GM19324 (cell line): ENCODE data around the gene KRT9.
"Not testable (repeated sequence)": the region's sequence is repeated elsewhere in the genome, so short reads cannot be mapped to it uniquely, and the experiment has no call there.

Experiments
- ATAC-seq: cut with Tn5 transposase; IDR thresholded peaks from one replicate; pipeline ENCODE4 v1.9.1; 2021; ENCODE audit warnings: mild to moderate bottlenecking, moderate library complexity; ENCODE audit not compliant: unreplicated experiment, low FRiP score

KRT9 gene, protein sequence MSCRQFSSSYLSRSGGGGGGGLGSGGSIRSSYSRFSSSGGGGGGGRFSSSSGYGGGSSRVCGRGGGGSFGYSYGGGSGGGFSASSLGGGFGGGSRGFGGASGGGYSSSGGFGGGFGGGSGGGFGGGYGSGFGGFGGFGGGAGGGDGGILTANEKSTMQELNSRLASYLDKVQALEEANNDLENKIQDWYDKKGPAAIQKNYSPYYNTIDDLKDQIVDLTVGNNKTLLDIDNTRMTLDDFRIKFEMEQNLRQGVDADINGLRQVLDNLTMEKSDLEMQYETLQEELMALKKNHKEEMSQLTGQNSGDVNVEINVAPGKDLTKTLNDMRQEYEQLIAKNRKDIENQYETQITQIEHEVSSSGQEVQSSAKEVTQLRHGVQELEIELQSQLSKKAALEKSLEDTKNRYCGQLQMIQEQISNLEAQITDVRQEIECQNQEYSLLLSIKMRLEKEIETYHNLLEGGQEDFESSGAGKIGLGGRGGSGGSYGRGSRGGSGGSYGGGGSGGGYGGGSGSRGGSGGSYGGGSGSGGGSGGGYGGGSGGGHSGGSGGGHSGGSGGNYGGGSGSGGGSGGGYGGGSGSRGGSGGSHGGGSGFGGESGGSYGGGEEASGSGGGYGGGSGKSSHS

DNA sequence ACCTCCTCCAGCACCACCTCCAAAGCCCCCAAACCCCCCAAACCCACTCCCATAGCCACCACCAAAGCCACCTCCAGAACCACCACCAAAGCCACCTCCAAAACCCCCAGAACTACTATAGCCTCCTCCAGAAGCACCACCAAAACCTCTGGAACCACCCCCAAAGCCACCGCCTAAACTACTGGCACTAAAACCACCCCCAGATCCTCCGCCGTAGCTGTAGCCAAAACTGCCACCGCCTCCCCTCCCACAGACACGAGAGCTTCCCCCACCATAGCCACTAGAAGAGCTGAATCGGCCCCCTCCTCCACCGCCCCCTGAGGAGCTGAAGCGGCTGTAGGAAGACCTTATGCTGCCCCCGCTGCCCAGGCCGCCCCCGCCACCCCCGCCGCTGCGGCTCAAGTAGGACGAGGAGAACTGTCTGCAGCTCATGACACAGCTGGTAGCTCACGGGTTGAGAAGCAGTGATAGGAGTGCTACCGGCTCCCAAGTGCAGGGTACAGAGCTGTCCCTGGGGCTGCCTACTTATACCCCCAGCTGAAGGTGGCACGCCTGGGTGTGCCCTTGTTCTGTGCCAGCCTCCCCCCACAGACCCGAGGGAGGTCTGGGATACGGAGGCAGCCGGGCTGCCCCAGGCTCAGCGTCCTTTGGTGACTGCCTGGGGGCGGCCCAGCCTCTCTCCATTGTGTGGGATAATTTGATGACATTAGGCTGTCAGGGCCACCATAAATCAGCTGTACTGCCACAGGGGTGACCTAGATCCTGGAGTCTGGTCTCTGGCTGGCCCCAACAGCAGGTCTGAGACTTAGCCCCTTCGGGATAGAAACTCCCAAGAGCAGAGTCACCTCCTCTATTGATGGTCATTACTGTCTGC is at the start of gene KRT9:
KRT9 (minus strand) TSS at position 499 of the 874 bp plus-strand sequence; CDS start at position 432, 67 bp downstream.
- ATAC-seq = no peak

DNA sequence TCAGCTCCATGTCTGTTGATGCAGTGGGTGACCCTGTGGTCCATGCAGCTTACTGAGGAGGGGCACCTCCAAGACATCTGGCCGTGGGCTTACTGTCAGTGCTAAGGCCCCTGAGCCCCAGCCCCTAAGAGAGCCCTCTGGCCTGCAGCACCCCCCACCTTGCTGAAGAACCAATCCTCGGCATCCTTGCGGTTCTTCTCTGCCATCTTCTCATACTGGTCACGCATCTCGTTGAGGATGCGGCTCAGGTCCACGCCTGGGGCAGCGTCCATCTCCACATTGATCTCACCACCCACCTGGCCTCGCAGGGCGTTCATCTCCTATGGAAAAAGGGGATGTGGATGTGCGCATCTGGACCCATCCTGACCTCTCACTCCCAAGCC is 49.6 kb upstream of the KRT9 start:
- not testable (repeated sequence) for ATAC-seq

DNA sequence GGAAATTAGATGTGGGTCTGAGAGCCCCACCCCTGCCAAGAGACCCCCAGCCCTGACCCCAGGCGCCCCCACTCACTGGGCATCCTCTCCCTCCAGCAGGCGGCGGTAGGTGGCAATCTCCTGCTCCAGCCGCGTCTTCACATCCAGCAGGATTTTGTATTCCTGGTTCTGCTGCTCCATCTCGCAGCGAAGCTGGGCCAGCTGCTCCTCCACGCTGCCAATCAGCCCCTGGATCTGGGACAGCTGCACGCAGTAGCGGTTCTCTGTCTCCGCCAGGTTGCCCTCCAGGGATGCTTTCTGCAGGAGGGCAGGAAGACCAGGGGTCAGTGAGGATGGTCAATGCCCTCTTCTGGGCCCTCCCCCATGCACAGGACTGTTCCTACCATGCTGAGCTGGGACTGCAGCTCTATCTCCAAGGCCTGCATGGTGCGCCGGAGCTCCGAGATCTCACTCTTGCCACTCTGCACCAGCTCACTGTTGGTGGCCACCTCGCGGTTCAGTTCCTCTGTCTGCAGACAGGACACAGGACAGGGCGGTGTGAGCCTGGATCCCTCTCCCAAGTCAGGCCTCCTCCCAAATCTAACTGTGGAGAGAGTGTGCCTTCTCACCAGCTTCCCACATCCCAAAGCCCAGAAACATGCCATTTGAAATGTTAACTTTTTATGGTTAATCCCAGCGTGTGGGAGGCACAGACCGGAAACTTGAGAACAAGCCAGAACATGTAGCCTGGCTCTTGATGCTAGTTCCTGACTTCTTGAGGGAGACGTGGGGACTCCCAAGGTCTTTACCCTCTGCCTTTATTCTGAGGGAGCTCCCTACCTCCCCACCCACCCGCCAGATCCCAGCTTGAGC is 49.0 kb upstream of the KRT9 start:
- ATAC-seq = no peak

DNA sequence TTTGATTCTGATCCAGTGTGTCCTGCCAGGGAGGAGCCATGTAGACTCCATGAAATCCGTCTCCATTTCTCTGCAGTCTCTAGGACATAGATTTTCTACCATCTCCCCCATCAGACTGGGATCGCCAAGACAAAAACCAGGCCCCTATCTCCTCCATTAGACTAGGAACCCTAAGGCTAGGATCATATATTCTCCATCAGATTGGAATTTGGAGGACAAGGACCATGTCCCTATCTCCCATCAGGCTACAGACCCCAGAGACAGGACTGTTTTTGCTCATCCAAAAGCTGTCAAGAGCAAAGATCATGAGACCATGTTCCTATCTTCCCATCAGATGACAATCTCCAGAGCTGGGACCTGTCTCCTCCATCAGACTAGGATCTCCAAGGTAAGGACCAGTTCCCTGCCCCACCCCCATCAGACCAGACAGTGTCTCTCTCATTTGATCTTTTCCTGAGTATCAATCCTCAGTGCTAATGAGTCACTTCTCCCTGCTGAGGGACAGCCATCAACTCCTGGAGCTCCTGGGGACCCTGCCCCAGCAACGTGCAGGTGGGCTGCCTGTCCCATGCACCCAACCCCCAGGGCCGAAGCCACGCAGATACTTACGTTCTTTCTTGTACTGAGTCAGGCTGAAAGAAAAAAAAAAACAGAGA is 48.2 kb upstream of the KRT9 start:
- not testable (repeated sequence) for ATAC-seq

DNA sequence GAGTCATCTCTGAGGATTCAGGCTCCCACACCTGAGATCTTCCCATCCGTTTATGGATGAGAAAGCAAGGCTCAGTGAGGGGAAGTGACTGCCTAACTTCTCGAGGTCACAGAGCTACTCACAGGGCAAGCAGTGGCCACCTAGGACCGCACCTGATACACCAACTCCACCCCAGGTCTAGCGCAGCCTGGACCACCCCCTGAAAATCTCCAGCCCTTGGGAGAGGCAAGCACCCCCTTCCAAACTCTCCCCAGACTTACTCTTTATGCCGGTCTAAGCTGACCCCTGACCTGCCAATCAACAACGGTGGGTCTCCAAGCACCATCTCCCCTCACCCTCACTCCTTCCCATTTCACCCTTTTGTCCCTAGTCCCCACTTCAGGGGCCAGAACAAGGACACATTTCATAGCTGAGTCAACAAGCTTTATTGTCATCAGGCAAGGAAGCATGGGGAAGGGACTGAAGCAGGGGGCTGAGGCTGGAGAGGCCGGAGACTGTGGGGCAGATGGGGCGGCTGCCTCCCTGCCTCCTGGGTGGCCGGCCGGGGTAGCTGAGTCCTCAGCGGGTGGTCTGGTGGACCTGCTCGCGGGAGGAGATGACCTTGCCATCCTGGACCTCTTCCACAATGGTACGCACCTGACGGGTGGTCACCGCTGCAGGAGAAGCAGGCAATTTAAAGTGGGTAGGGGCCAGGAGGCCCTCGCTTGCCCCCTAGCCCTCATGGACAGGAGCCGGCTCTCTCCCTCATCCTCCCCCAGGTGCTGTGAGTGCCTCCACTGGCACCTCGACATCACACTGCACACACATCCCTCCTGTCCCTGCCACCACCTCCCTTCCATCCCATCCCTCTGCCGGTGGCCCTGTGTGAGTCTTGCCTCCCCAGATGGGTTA is 47.4 kb upstream of the KRT9 start:
- ATAC-seq = no peak

DNA sequence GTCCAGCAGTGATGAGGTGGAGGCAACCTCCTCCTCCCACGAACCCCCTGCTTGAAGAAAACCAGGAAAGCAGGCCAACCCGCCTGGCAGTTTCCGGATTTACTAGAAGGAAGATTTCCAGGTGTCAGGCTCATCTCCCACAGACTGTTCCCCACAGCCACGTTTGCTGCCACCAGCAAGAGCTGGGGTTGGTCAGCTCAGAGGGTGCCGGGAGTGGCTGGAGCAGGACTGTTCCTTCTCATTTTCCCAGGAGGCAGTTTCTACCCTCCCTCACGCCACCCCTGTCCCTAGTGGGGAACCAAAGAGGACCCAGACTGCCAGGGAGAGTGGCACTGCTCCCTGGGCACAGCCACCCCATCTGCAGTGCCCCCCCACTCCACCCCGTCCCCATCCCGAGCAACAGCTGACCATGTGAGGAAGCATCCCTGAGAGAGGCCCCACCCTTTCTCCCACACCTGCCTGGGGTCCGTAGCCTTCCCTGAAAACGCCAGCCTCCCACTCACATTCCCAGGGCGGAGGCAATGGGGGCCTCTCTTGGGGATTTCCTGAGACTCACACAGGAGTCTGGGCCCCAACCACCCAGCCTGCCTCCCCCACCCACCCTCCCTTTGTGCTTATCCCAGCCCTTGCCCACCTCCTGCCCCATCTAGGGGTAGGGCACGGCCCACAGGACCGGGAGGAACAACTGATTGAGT is 46.6 kb upstream of the KRT9 start:
- no peak for ATAC-seq

DNA sequence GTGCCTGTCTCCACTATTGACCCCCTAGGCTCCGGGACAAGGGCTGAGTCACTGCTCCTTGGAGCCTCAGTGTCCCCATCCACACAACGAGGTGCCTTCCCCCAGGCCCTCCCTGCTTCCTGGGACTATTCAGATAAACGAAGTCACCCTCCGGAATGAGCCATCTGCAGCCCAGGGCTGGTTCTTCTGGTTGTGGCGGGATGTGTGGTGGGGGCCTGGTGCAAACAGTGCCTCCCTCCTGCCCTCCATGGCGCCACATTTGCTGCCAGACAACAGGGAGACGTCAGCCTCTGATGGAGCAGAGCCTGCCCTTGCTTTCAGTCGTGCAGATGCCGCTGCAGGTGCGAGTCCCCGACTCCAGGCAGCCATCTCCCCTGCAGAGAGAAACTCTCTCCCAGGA is 45.8 kb upstream of the KRT9 start:
- ATAC-seq = no peak

DNA sequence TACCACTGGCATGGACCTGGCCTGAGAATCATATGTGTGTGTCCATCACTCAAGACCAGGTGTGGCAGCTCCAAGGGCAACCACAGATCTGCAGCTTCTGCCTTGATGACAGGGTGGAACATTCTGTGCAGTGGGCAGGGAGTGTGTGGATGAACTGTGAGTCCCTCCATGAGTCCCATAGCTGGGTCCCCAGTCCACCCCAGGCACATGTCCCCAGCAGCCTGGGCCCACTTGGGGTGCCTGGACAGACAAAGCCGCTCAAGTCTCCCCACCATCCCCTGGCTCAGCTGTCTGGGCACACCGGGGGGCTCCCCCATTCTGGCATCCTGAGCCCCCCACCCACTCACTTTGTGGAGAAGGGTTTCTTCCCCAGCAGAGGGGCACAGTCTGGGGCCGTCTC is 45.3 kb upstream of the KRT9 start:
- no peak for ATAC-seq

DNA sequence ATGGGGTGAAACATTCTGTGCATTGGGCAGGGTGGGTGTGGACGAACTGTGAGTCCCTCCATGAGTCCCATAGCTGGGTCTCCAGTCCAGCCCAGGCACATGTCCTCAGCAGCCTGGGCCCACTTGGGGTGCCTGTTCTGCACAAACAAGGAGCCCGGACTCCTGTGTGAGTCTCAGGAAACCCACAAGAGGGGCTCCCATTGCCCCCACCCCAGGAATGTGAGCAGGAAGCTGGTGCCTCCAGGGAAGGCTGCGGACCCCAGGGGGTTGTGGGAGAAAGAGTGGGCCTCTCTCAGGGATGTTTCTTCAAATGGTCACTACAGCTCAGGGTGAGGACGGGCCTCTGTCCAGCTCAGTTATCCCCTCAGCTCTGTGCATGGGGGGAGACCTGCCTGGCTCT is 44.6 kb upstream of the KRT9 start:
- ATAC-seq = not testable (repeated sequence)

DNA sequence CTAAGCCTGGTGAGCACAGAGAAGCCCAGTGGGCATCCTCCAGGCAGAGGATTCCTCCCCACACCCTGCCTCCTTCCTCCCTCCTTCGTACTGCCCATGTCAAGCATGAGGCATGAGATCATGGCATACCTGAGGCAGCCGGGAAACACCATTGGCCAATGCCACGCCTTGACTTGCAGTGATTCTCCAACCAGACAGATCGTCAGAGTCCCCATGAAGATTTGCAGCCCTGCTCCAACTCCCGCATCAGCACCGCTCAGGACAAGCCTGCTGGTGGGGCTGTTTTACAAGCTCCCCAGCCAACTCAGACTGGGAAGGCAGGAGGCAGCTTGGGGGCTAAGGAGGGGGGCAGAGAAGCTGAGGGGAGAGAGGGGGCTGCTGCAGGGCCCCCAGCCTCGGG is 43.6 kb upstream of the KRT9 start:
- ATAC-seq = no peak

DNA sequence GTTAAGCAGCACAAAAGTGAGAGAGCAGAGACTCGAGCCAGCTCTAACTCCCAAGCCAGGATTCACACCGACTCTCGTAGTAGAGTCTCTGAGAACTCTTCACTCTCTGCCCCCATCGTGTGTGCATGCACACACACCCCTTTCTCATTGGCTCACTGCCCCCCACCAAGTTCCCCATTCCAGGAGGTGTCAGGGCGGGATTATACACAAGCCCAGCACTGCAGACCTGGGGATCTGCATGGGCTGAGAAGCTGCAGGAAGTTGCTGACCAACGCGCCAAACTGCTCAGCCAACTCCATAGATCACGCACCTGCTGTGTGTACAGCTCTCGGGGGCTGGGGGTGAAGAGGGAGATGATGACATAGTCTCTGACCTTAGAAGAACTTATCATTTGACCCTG is 42.9 kb upstream of the KRT9 start:
- ATAC-seq = not testable (repeated sequence)

DNA sequence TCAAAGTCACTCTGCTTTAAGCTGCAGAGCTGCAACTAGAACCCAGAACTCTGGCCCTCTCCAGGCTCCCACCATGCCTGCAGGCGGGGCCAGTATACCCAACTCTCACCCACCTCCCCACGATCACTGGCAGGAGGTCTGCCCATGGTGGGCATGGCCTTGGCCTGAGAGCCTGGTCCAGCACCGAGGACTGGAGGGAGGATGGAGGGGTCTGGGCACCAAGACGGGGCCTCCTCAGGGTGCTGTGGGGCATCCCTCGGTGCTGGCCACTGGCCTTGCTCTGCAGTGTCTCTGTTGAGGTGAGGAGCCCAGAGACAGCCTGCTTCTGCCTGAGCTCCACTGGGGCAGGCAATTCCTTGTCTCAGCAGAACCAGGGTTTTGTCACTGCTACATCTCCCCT is 42.2 kb upstream of the KRT9 start:
- no peak for ATAC-seq

DNA sequence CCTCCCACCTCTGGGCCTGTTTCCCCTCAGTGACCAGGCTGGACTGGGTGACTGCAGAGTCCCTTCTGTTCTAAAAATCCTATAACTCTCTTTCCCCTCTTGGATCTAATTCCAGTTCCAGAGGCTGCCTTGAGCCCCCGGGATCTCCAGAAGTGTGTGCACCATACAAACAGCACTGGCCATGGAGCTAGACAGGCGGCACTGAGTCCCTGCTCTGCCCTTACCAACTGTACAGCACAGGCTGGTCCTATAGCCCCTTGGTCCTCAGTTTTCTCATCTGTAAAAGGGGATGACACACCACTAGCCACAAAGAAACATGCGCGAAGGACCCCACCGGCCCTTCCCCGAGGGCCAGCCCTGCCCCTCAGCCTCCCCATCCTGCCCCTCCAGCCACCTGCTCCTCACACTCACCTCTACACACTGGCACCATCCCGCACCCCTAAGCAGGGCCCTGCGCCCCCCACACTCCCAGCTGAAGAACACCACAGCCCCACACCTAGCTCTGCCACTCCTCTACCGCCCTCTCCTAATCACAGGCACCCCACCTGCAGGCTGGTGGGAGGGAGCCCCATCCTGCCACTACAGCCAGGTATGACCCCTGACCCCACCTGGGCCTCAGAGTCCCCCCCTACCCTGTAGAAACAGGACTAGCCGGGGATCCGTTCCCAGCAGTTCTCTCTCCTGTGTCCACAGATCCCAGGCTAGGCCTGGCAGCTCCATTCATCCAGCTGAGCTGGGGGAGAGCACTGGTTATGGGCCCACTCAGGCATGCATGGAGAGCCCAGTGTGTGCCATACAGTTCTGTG is 41.6 kb upstream of the KRT9 start:
- ATAC-seq = no peak

DNA sequence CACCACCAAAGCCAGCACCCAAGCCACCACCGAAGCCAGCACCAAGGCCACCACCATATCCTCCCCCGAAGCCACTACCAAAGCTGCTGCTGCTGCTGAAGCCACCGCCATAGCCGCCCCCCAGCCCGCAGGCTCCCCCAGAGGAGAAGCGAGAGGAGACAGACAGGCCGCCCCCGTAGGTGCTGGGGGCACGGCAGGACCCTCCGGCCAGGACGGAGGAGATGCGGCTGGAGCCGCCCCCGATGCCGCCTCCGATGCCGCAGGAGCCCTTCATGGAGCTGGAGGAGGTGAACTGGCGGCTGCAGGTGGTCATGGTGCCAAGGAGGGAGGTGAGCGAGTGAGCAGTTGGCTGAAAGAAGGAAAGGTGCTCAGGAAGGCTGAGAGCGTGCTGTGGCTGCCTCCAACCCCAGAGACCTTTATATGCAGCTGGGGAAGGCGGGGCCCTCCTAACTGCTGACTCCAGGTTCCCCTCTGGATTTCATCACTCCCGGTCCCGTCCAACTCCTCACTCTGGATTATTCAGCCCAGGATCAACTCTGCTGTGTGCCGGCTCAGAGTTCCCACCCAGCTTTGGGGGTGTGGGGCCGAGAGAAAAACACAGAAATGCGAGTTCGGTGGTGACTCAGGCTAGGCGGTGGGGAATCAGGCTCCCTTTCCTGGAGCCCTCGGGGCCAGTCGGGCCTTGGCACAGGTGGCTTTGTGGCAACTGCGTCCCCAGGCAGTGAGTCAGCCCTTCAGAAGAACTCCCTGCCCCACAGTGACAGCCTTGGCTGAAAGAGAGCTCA is 40.7 kb upstream of the KRT9 start, which contains the start of gene KRT16:
KRT16 (minus strand) TSS at position 392 of the 785 bp plus-strand sequence; CDS start at position 313, 79 bp downstream.
- not testable (repeated sequence) for ATAC-seq

DNA sequence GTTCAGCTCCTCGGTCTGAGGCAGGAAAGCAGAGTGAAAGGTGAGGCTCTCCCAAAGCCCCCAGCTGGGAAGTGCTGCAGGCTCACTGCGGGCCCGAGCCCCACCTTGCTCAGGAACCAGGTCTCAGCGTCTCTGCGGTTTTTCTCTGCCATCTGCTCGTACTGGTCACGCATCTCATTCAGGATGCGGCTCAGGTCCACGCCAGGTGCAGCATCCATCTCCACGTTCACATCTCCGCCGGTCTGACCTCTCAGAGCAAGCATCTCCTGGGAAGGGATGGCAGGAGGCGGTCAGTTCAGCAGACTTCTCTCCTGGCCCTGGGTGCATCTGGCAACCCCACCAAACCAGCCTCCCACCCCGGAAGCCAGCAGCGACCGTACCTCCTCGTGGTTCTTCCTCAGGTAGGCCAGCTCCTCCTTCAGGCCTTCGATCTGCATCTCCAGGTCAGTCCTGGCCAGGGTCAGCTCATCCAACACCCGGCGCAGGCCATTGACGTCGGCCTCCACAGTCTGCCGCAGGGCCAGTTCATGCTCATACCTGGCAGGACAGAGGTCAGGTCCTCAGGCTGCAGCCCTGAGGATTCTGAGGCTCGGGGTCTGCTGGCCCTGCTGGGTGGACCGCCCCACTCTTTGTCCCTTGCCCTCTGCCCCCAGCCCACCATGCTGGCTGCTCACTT is 39.2 kb upstream of the KRT9 start:
- no peak for ATAC-seq

DNA sequence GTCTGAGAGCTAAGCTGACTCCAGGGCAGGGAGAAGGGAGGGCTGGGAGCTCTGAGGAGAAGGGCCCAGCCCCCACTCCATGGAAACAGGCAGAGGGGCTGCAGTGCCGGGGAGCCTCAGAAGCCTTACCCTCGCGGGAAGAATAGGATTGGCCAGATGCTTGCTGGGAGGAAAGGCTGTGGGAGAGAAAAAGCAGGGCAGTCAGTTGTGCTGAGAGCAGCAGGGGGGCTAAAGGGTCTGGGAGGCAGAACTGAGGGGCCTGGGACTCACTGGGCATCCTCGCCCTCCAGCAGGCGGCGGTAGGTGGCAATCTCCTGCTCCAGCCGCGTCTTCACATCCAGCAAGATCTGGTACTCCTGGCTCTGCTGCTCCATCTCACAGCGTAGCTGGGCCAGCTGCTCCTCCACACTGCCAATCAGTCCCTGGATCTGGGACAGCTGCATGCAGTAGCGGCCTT is 38.2 kb upstream of the KRT9 start:
- ATAC-seq = not testable (repeated sequence)
